Stimulated activated CD4-positive, alpha-beta T cell treated with anti-CD3 and anti-CD28 coated beads, Interleukin-2, amount 100 ng/mL, for 4 hours (primary cell): ENCODE results near the gene ZNF541.

Experiments
- DNase-seq: peaks from one replicate; pipeline ENCODE4 v3.0.0-alpha.2; 2020; ENCODE audit warnings: low read depth

Gene ZNF541, protein sequence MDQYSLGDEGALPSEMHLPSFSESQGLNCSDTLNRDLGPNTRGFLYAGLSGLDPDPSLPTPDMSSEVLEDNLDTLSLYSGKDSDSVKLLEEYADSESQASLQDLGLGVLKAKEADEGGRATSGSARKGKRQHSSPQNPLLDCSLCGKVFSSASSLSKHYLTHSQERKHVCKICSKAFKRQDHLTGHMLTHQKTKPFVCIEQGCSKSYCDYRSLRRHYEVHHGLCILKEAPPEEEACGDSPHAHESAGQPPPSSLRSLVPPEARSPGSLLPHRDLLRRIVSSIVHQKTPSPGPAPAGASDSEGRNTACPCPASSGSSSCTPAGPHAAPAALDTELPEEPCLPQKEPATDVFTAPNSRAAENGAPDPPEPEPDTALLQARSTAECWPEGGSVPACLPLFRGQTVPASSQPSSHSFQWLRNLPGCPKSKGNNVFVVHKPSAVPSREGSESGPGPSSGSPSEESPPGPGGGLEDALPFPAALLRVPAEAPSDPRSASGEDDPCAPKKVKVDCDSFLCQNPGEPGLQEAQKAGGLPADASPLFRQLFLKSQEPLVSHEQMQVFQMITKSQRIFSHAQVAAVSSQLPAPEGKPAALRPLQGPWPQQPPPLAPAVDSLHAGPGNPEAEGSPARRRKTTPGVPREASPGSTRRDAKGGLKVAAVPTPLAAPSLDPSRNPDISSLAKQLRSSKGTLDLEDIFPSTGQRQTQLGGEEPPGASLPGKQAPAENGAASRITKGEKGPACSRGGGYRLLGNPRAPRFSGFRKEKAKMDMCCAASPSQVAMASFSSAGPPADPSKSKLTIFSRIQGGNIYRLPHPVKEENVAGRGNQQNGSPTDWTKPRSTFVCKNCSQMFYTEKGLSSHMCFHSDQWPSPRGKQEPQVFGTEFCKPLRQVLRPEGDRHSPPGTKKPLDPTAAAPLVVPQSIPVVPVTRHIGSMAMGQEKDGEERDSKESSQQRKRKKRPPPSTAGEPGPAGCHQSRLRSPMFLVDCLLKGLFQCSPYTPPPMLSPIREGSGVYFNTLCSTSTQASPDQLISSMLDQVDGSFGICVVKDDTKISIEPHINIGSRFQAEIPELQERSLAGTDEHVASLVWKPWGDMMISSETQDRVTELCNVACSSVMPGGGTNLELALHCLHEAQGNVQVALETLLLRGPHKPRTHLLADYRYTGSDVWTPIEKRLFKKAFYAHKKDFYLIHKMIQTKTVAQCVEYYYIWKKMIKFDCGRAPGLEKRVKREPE (N-terminal part only)

GRCh38 chr19:47573071-47574026, at the start of gene ZNF541:
Gene ZNF541 (minus strand): TSS chr19:47573148. CDS start chr19:47555856, 17,292 bp downstream.
- DNase-seq, result peak; percentile 91

GRCh38 chr19:47619763-47620162, 46.8 kb upstream of the ZNF541 start:
- no peak for DNase-seq

DNA sequence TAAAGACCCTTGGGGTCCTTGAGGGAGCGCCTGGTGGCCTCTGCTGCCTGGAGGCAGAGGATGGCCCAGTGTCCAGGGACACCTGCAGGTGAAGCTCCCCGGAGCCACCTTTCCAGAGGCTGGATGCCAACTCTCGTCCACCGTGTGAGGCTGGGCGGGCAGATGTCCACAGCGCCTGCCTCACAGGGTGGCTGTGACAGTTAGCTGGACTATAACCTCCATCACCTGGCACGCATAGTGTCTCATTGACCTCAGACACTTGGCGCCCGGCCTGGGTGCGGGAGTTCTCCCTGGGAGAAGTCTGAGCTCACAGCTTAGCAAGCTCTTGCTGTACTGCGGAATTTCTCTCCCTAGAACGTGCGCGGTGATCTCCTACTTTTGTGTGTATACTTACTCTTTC, 45.8 kb upstream of the ZNF541 start:
- no peak for DNase-seq

DNA sequence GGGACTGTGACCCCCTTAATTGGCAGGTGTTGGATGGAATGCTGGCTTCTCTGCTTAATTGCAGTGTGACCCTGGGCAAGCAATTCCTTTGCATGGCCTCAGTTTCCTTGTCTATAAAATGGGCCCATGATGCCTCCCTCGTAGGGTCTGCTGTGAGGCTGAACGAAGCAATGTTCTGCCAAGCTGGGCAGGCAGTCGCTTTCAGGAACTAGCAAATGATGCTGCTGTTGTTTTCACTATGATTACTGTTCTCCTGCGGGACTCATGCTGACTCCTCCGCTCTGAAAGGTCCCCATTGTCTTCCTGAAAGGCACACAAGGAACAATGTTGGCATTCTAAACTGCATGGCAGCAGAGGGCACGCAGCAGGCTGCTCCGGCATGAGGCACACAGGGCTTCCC, 42.8 kb upstream of the ZNF541 start:
- no peak for DNase-seq

GRCh38 chr19:47615230-47615629, 42.3 kb upstream of the ZNF541 start:
- DNase-seq, result no peak

DNA sequence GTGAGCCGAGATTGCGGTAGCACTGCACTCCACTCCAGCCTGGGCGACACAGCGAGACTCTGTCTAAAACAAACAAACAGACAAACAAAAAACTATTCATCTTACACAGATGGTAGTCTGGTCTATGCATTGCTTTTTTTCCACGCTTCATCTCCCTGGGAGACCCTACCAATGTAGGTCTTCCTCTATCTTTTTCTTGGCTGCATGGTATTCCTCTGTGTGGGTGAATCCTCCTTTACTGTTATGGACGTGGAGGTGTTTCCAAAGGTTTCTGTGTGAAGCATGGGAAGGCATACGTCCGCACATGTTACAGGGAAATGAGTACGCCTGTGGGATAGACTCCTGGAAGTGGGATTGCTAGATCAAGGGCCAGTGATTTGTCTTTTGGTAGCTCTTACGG, 41.6 kb upstream of the ZNF541 start:
- DNase-seq, result no peak

DNA sequence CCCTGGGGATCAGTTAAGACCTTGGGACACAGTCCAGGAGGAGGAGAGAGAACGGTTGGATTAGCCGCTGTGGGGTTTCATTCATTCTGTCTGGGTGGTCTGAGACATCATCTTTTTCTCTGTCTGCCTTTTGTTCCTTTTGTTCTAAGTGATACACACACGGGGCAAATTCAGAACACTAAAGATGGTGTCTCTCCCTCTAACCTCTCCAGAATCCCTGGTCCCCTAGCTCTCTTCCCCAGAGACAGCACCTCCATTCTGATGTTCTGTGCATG, 41.0 kb upstream of the ZNF541 start:
- DNase-seq, result no peak

- DNase-seq, result no peak
These were observed 40.4 kb upstream of the ZNF541 start for GRCh38 chr19:47613165-47614020.

GRCh38 chr19:47610902-47611301, 38.0 kb upstream of the ZNF541 start:
- no peak for DNase-seq

DNA sequence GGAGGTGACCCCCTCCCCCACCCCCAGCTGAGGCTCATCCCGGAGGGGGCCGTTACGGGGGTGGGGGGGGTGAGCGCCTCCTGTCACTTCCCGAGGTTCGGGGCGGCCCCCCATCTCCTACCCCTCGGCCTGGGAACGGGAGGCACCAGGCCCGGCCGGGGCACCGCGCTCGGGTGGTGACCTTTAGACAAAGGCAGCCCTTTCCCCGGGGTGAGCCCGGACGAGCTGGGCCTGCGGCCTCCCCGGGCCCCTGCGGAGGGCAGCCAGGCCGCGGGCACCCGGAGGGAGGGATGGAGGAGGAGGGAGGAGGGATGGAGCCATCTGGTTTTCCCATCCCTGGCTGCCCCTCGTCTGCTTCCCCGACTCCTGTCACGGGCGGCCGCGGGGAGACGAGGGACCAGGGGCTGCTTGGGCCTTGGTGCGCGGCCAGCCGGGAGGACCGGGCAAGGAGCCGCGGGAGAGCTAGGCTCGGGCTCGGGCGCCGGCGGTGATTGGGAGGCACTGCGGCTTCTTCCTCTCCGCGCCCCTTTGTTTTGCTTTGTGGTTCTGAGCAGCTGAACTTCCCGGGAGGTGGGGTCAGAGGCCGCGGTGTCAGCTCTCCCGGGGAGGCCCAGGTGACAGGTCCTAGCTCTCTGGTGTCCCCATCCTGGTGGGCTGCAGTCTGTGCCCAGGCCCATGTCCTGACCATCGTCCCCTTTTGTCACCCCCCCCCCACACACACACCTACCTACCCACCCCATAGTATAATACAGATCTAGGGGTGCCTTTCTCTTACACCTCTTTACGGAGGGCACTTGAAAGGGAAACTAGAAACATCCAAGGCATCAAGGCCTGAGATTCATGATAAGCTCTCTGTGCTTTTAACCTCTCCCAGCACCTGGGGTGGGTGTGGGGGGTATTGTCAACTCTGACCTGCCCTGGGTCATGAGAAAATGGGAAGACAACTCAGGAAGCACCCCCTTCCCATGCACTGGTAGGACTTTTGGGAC, 37.3 kb upstream of the ZNF541 start:
- peak; percentile 35 for DNase-seq

DNA sequence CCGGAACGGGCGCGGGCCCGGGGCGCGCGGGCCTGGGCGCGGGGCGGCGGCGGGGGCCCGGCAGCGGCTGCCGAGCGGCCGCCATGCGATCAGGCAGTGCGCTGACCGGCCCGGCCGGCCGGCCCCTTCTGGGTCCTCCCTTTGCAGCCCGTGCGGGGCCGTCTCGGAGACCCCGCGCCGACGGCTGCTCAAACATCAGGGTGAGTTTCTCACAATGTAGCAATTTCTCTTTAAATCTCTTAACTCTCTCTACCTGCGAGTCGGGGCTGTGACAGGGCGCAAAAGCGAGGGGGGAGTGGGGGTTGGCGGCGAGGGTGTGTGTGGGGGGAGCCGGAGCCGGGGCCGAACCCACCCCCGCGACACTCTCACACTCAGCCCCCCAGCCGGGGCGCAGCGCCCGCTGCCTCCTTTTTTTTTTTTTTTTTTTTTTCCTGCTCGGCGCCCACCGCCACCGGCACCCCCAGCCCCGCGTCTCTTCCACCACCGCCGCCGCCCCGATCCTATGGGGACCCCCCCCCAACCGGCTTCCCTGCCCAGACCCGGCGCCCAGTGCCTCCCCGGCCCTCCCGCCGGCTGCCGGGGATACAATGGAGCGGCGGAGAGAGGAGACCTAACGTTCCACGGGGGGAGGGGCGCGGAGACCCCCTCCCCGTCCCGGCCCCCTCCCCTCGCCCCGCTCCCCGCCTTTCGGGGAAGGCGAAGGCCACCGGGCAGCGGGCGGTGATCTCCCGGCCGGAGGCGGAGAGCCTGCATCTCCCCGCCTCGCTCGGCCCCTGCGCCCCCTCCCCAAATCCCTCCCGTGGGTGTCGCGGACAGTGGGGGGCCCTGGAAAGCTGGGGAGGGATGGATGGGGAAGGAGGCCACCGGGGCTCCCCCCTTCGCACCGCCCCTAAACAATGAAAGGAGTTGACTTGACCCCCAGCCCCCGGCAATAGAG, 36.3 kb upstream of the ZNF541 start, which contains the start of gene BICRA:
BICRA (plus strand) TSS at position 166 of the 937 bp plus-strand sequence. CDS start 64,441 bp downstream, outside the sequence.
- DNase-seq, result peak; percentile 61

GRCh38 chr19:47608074-47608918, 35.3 kb upstream of the ZNF541 start:
- peak; percentile 92 for DNase-seq

GRCh38 chr19:47607564-47608073, 34.7 kb upstream of the ZNF541 start:
- no peak for DNase-seq

DNA sequence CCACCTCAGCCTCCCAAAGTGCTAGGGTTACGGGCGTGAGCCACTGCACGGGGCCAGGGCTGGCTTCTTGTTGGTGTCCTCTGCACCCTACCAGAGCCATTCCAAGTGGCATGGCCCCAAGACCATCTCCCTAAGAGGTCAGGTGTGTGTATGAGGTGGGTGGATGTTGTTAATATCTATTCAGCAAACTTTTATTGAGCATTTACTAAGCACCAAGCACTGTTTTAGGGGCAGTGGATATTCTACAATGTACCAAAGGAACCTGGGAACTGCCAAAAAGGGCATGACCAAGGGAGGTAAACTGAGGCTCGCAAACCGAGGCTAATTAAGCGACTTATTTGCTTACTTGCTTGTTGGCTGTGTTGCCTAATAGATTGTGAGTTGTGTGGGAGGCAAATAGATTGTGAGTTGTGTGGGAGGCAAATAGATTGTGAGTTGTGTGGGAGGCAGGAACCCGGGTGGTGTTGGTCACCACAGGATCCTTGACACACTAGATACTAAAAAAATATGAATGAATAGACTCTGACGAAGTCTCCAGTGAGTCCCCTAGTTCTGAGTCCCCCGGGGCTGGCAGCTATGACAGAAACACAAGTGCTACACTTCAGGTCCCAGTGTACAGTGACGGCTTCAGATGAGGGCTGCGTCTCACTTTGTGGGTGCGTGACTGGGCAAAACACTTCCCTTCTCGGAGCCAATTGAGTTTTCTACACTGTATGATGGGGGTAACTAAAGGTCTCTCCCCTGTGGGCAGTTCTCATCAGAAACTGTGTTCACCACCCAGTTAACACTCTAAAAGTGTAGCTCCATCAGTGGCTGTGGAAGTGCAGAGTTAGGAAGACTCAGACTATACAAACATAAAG, 31.0 kb upstream of the ZNF541 start:
- no peak for DNase-seq

DNA sequence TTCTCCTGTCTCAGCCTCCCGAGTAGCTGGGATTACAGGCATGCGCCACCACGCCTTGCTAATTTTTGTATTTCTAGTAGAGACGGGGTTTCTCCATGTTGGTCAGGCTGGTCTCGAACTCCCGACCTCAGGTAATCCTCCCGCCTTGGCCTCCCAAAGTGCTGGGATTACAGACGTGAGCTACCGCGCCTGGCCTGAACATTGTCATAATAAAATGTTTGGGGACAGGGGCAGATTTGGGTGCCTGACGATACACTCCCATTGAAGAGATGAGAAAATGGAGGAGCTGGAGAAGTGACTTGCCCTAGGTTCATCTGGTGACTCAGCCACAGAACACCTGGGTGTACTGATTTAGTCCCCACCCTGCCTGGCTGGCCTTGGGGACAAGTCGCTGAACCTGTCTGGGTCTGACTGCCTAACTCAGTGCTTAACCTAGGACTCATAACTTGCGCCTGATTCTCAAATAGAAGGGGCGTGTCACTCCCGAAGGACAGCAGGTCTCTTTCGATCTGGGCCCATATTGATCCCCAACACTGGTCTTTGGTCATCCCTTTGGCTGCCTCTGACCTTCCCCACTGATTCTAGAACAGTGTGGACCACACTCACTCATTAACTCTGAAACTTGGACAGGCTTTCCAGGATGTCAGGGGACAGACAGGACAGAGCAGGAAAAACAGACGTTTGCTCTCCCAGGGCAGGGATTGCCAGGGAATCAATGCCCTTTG, 28.4 kb upstream of the ZNF541 start:
- no peak for DNase-seq
